HCT116 (cell line): ENCODE results near the gene CD44. TPM values are rescaled to one million over a fixed set of nuclear protein-coding genes. Genes with fewer than 3 reads are reported as not detected.
A peak's percentile ranks its signal among the peaks of the same experiment; 100 is the strongest.

Experiments used
- ATAC-seq: fragments of 200-7000 bp; cut with Tn5 transposase; 2 replicates; pipeline ENCODE4 v1.9.1; 2020; ENCODE audit warnings: mild to moderate bottlenecking, moderate library complexity
- BruUV-seq: library from RNA; stranded (reverse); fragments of 400-500 nt; replicated peaks from 2 replicates; lab custom pipeline; 2021; lab: Mats Ljungman, UMichigan
- CTCF ChIA-PET: fragments of 300-600 bp; sonication (Branson Sonifier 250); formaldehyde crosslinking; loops from one replicate; lab custom pipeline; 2021; ENCODE audit warnings: antibody characterized with exemption; lab: Charles Lee
- POLR2A ChIA-PET: fragments of 300-600, 350-600 bp; sonication (Branson Sonifier 250); formaldehyde crosslinking; loops from one replicate; lab custom pipeline; 2021; ENCODE audit warnings: antibody characterized with exemption; lab: Charles Lee
- RAD21 ChIA-PET, 2 experiments: fragments of 300-600 bp; sonication (Branson Sonifier 250); formaldehyde crosslinking; loops; one replicate each; lab custom pipeline; 2023; ENCODE audit warnings: low total read pairs in 2 of 2; ENCODE audit not compliant: uncharacterized antibody in 2 of 2, unreplicated experiment in 2 of 2, low non-redundant PET in 1 of 2; lab: Charles Lee
- DNase-seq: peaks from one replicate; pipeline ENCODE4 v3.0.0-alpha.2; 2010; ENCODE audit warnings: low read depth, low spot score
- H2AFZ ChIP-seq: fragments of 200-600 bp; shearing (Covaris generic), sonication (generic); 2 replicates; pipeline ENCODE4 v1.6.1; 2017; ENCODE audit warnings: low read depth, mixed run types, mixed read lengths, antibody characterized with exemption, low read length; ENCODE audit not compliant: poor library complexity, severe bottlenecking
- H3K27ac ChIP-seq: 2 replicates; pipeline ENCODE4 v1.5.1; 2012; ENCODE audit warnings: low read depth, low read length
- H3K27me3 ChIP-seq: fragments of 200-600 bp; sonication (generic); 2 replicates; pipeline ENCODE4 v1.6.1; 2016; ENCODE audit warnings: mixed run types, low read length, mixed read lengths; ENCODE audit not compliant: insufficient read depth
- H3K36me3 ChIP-seq, 2 experiments: fragments of 200-500 bp in 1 of 2; fragments of 200-600 bp in 1 of 2; sonication (Bioruptor generic) in 1 of 2; sonication (generic) in 1 of 2; 2 replicates each; pipeline versions ENCODE4 v1.5.1 to v1.6.1; 2014 to 2016; ENCODE audit warnings: low read length in 2 of 2, inconsistent platforms in 1 of 2, mixed read lengths in 1 of 2, mixed run types in 1 of 2; ENCODE audit not compliant: insufficient read depth in 2 of 2, control insufficient read depth in 1 of 2
- H3K4me1 ChIP-seq, 2 experiments: fragments of 200-600 bp in 1 of 2; sonication (generic) in 1 of 2; 2 replicates each; pipeline versions ENCODE4 v1.5.1 to v1.6.1; 2012 to 2017; ENCODE audit warnings: low read length in 2 of 2, inconsistent platforms in 1 of 2, mild to moderate bottlenecking in 1 of 2, mixed read lengths in 1 of 2, mixed run types in 1 of 2, moderate library complexity in 1 of 2; ENCODE audit not compliant: insufficient read depth in 2 of 2, control insufficient read depth in 1 of 2
- H3K4me2 ChIP-seq: fragments of 200-600 bp; sonication (generic); 2 replicates; pipeline ENCODE4 v1.6.1; 2017; ENCODE audit warnings: mixed run types, low read length, mixed read lengths
- H3K4me3 ChIP-seq, 2 experiments: fragments of 200-600 bp in 1 of 2; sonication (generic) in 1 of 2; replicated peaks in 1 of 2; 2 replicates each; pipeline ENCODE4 v1.5.1; 2011 to 2016; ENCODE audit warnings: low read length in 2 of 2, control low read depth in 1 of 2, low read depth in 1 of 2, mild to moderate bottlenecking in 1 of 2, mixed read lengths in 1 of 2, mixed run types in 1 of 2
- H3K79me2 ChIP-seq: fragments of 200-600 bp; sonication (generic); 2 replicates; pipeline ENCODE4 v1.6.1; 2017; ENCODE audit warnings: mild to moderate bottlenecking, mixed run types, low read length, moderate library complexity, mixed read lengths; ENCODE audit not compliant: insufficient read depth
- H3K9ac ChIP-seq: fragments of 200-600 bp; sonication (generic); 2 replicates; pipeline ENCODE4 v1.6.1; 2016; ENCODE audit warnings: low read length, mixed read lengths
- H3K9me2 ChIP-seq: fragments of 200-600 bp; sonication (generic), shearing (Covaris generic); 2 replicates; pipeline ENCODE4 v1.6.1; 2017; ENCODE audit warnings: mixed run types, mild to moderate bottlenecking, moderate library complexity; ENCODE audit not compliant: insufficient read depth
- H3K9me3 ChIP-seq, 2 experiments: fragments of 200-500 bp in 1 of 2; fragments of 200-600 bp in 1 of 2; sonication (Bioruptor generic) in 1 of 2; sonication (generic) in 1 of 2; 2 replicates each; pipeline ENCODE4 v1.6.1; 2014 to 2017; ENCODE audit warnings: low read length in 2 of 2, mixed read lengths in 2 of 2, inconsistent platforms in 1 of 2, low read depth in 1 of 2, mild to moderate bottlenecking in 1 of 2, mixed run types in 1 of 2, moderate library complexity in 1 of 2; ENCODE audit not compliant: control insufficient read depth in 1 of 2, insufficient read depth in 1 of 2
- H4K20me1 ChIP-seq: fragments of 200-600 bp; sonication (generic), shearing (Covaris generic); 2 replicates; pipeline ENCODE4 v1.6.1; 2017; ENCODE audit warnings: mixed run types, mild to moderate bottlenecking, moderate library complexity; ENCODE audit not compliant: insufficient read depth
- CBX3 ChIP-seq: IDR thresholded peaks from 2 replicates; pipeline ENCODE4 v1.6.1; 2012; ENCODE audit warnings: low read depth
- EGR1 ChIP-seq: IDR thresholded peaks from 2 replicates; pipeline ENCODE4 v1.6.1; 2012; ENCODE audit warnings: low read depth
- ELF1 ChIP-seq: IDR thresholded peaks from 2 replicates; pipeline ENCODE4 v1.6.1; 2012; ENCODE audit warnings: low read depth, borderline replicate concordance
- FOSL1 ChIP-seq: IDR thresholded peaks from 2 replicates; pipeline ENCODE4 v1.6.1; 2012; ENCODE audit warnings: low read depth
- POLR2A ChIP-seq: IDR thresholded peaks from 2 replicates; pipeline ENCODE4 v1.7.0; 2011; ENCODE audit warnings: borderline replicate concordance; ENCODE audit not compliant: insufficient read depth, insufficient read length; ENCODE audit errors: extremely low read depth
- YY1 ChIP-seq: IDR thresholded peaks from 2 replicates; pipeline ENCODE4 v1.6.1; 2011; ENCODE audit warnings: low read length, low read depth, moderate library complexity, mild to moderate bottlenecking; ENCODE audit not compliant: insufficient replicate concordance; ENCODE audit errors: extremely low read depth
- intact Hi-C: fragments of 100-400 bp; cut with micrococcal nuclease; formaldehyde crosslinking; loops from 2 replicates; pipeline ENCODE4 v1.10.0; 2022
- total RNA-seq: library from RNA; stranded (reverse); gene quantifications from one replicate; pipeline ENCODE4 v1.2.1, GENCODE V29; 2021; ENCODE audit not compliant: unreplicated experiment
- TF ChIP-seq, protein P1 (sequence below): IDR thresholded peaks from 2 replicates; pipeline ENCODE4 v1.6.1; 2011; ENCODE audit warnings: mild to moderate bottlenecking, low read length, moderate library complexity; ENCODE audit not compliant: insufficient replicate concordance; ENCODE audit errors: extremely low read depth
- TF ChIP-seq, protein P2 (sequence below): IDR thresholded peaks from 2 replicates; pipeline ENCODE4 v1.6.1; 2012

The CD44 gene
- total RNA-seq, 1 experiment from 2014 or later, result 742 TPM

DNA sequence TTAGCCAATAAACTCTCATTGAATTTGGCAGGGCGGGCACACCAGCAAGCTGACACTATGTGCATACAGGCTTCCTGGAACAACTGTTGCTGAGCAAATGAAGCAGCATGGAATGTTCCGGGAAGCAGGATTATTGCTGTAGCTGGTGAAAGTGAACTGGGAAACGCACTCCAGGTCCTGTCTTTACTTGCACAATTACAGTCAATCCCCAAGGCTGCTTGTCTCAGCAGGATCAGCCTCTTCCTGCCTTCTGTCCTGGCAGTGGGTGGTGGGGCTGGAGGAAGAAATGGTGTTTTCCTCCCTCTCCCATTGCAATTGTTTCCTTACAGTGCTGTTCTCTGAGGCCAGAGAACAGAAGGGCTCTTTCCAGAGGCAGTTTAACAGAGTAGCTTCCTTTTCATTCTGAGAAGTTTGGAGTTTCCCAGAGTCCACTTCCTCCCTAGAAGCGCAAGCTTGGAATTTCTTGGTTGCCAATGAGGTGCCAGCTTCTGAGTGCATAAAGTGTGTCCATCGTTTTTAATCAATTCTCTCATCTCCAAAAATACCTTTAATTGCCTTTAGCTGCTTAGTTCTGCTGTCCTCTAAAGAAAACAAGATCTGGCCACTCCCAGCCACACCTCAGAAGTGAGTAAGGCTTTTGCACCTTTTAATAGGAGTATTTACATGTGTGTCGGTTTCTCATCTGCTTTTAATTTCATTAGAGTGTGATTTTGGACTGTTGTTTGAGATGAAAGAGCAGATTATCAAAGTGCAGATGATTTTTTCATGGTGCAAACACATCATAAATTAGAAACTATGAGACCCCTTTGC lies 19.9 kb downstream of the CD44 start:
- TF ChIP-seq CBX3, result no peak
- no peak for TF ChIP-seq EGR1
- TF ChIP-seq ELF1, result no peak
- TF ChIP-seq FOSL1, result no peak
- TF ChIP-seq, protein P1, sequence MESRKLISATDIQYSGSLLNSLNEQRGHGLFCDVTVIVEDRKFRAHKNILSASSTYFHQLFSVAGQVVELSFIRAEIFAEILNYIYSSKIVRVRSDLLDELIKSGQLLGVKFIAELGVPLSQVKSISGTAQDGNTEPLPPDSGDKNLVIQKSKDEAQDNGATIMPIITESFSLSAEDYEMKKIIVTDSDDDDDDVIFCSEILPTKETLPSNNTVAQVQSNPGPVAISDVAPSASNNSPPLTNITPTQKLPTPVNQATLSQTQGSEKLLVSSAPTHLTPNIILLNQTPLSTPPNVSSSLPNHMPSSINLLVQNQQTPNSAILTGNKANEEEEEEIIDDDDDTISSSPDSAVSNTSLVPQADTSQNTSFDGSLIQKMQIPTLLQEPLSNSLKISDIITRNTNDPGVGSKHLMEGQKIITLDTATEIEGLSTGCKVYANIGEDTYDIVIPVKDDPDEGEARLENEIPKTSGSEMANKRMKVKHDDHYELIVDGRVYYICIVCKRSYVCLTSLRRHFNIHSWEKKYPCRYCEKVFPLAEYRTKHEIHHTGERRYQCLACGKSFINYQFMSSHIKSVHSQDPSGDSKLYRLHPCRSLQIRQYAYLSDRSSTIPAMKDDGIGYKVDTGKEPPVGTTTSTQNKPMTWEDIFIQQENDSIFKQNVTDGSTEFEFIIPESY, result no peak
- TF ChIP-seq POLR2A, result no peak
- TF ChIP-seq, protein P2, sequence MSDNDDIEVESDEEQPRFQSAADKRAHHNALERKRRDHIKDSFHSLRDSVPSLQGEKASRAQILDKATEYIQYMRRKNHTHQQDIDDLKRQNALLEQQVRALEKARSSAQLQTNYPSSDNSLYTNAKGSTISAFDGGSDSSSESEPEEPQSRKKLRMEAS, result no peak
- no peak for TF ChIP-seq YY1
- TF ChIP-seq, all 23 proteins: peak for 0
- Histone ChIP-seq H3K9me2 (no peaks in the 10 kb centered on the region), H3K4me1 (peaks cover 66 to 87% of the 10 kb centered on the region in 2 experiments), H2AFZ (no peak overlapping the region), H3K27me3 (no peaks in the 10 kb centered on the region), H3K9me3 (no peaks in the 10 kb centered on the region), H4K20me1 (peaks cover 16% of the 10 kb centered on the region; the same call in 1 of the 2 replicates), H3K36me3 (peaks cover 2 to 9% of the 10 kb centered on the region in 2 experiments; a peak in 1 of 4 replicates), H3K9ac (0 out of 2 replicates have a peak overlapping the region, but pooled peaks have one; percentile 17), H3K4me3 (no peak overlapping the region), H3K4me2 (peak overlapping the region; percentile 24), H3K27ac (peak overlapping the region; percentile 34; the same call in 1 of the 2 replicates), H3K79me2 (peaks cover 100% of the 10 kb centered on the region)
- ChIA-PET POLR2A (no interaction called here), CTCF (no interaction called here), RAD21 (interaction anchor here in 1 of 2 experiments (0.6 kb wide), 1 partner anchor 15 kb away, joined by 3 read pairs; no protein-coding TSS in a partner anchor)
- no TSS peak for BruUV-seq
- DNase-seq, result no peak
- ATAC-seq, result no peak
- intact Hi-C loops, result no loop called here
